Activated T-cell treated with anti-CD3 and anti-CD28 coated beads, Interleukin-2, amount 50 U/mL, for 48 hours (primary cell): Measurements from ENCODE around the gene COL7A1.

Experiments used
- DNase-seq, 2 experiments: peaks; one replicate each; pipeline ENCODE4 v3.0.0-alpha.2; 2020

The COL7A1 gene

GRCh38 chr3:48587686-48588085 is 7.4 kb downstream of the COL7A1 start:
- no peak for DNase-seq

GRCh38 chr3:48585411-48585810 is 9.7 kb downstream of the COL7A1 start:
- DNase-seq = no peak

GRCh38 chr3:48584836-48585235 is 10.3 kb downstream of the COL7A1 start:
- no peak for DNase-seq

GRCh38 chr3:48581621-48582481 is 13.3 kb downstream of the COL7A1 start:
- no peak for DNase-seq

- no peak for DNase-seq
Measured at GRCh38 chr3:48576647-48577046, 18.5 kb downstream of the COL7A1 start.

GRCh38 chr3:48575366-48575765 is 19.8 kb downstream of the COL7A1 start:
- DNase-seq = no peak

GRCh38 chr3:48573973-48574585 is 21.1 kb downstream of the COL7A1 start:
- DNase-seq = no peak

- DNase-seq = no peak
Measured at GRCh38 chr3:48572517-48572916, 22.6 kb downstream of the COL7A1 start.

- no peak for DNase-seq
Measured at GRCh38 chr3:48571938-48572337, 23.2 kb downstream of the COL7A1 start.

- DNase-seq = no peak
Measured at GRCh38 chr3:48569808-48570450, 25.2 kb downstream of the COL7A1 start.

- no peak for DNase-seq
Measured at GRCh38 chr3:48569400-48569799, 25.7 kb downstream of the COL7A1 start.

- DNase-seq = no peak
Measured at GRCh38 chr3:48568476-48568875, 26.7 kb downstream of the COL7A1 start.

GRCh38 chr3:48567500-48567899 is 27.6 kb downstream of the COL7A1 start:
- no peak for DNase-seq

GRCh38 chr3:48567090-48567489 is 28.0 kb downstream of the COL7A1 start:
- no peak for DNase-seq

- DNase-seq = no peak
Measured at GRCh38 chr3:48566401-48566760, 28.7 kb downstream of the COL7A1 start.

- DNase-seq = peak; percentile 35 to 44
Measured at GRCh38 chr3:48565591-48566400, 29.3 kb downstream of the COL7A1 start.

- no peak for DNase-seq
Measured at GRCh38 chr3:48565186-48565585, 29.9 kb downstream of the COL7A1 start.

GRCh38 chr3:48564667-48565066 is 30.5 kb downstream of the COL7A1 start:
- no peak for DNase-seq

- peak; percentile 52 to 57 for DNase-seq
Measured at GRCh38 chr3:48564022-48564421, 31.1 kb downstream of the COL7A1 start.

- no peak for DNase-seq
Measured at GRCh38 chr3:48563382-48563918, 31.7 kb downstream of the COL7A1 start, which contains the start of gene UCN2. UCN2 (minus strand) TSS chr3:48563781; CDS start chr3:48563124, 657 bp downstream.

GRCh38 chr3:48562367-48563095 is 32.6 kb downstream of the COL7A1 start:
- no peak for DNase-seq
